Stomach (tissue), 4 donors: Measurements from ENCODE around the gene C1orf52.

Experiments
- POLR2A ChIP-seq, 4 donors: fragments of 450-650 bp; IDR thresholded peaks; one replicate each; pipeline ENCODE4 v1.6.1; 2016; ENCODE audit warnings: antibody characterized with exemption in 4 of 4, control low read depth in 2 of 4, mild to moderate bottlenecking in 1 of 4, moderate library complexity in 1 of 4
- POLR2AphosphoS5 ChIP-seq, 3 donors: sonication (generic); formaldehyde crosslinking; IDR thresholded peaks; one replicate each; pipeline ENCODE4 v1.6.1; 2016; ENCODE audit warnings: antibody characterized with exemption in 3 of 3
- TF ChIP-seq, protein P1 (sequence below), 7 experiments: fragments of 450-650 bp in 4 of 7; fragments of 200-600 bp in 3 of 7; sonication (generic) in 3 of 7; IDR thresholded peaks; one replicate each; pipeline ENCODE4 v1.5.1; 2016 to 2019; ENCODE audit warnings: antibody characterized with exemption in 7 of 7, control low read depth in 2 of 7, mild to moderate bottlenecking in 1 of 7

DNA sequence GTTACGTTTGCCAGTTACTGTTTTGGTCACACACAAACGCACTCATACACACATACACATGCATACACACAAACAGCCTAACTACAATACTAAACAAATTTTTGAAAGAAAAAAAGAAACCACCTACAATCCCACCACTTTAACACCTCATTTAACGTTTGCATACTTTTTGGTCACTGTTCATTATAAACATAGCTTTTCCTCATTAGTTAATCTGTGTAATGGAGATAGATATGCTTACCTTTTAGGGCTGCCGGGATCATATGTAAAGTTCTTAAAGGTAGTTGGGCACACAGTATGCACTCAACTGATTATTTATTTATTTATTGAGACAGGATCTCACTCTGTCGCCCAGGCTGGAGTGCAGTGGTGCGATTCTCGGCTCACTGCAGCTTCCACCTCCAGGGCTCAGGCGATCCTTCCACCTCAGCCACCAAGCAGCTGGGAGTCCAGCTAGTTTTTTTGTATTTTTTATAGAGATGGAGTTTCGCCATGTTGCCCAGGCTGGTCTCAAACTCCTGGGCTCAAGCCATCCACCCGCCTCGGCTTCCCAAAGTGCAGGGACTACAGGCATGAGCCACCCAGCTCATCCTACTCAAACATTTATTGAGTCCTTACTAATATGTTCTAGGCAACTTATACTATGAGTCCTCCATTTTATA is 17.6 kb upstream of the C1orf52 start:
- TF ChIP-seq, protein P1, sequence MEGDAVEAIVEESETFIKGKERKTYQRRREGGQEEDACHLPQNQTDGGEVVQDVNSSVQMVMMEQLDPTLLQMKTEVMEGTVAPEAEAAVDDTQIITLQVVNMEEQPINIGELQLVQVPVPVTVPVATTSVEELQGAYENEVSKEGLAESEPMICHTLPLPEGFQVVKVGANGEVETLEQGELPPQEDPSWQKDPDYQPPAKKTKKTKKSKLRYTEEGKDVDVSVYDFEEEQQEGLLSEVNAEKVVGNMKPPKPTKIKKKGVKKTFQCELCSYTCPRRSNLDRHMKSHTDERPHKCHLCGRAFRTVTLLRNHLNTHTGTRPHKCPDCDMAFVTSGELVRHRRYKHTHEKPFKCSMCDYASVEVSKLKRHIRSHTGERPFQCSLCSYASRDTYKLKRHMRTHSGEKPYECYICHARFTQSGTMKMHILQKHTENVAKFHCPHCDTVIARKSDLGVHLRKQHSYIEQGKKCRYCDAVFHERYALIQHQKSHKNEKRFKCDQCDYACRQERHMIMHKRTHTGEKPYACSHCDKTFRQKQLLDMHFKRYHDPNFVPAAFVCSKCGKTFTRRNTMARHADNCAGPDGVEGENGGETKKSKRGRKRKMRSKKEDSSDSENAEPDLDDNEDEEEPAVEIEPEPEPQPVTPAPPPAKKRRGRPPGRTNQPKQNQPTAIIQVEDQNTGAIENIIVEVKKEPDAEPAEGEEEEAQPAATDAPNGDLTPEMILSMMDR (IDR thresholded peaks at IDR 0.05), result peak in 1 of 7 experiments; percentile 1
- TF ChIP-seq POLR2A (IDR thresholded peaks at IDR 0.05) (no peak), POLR2AphosphoS5 (IDR thresholded peaks at IDR 0.05) (no peak)
